Suprapubic skin (tissue), 4 donors: ENCODE data around the gene CBLB.

Experiments used
- EP300 ChIP-seq: sonication (generic); formaldehyde crosslinking; IDR thresholded peaks from one replicate; pipeline ENCODE4 v1.6.1; 2017; ENCODE audit warnings: antibody characterized with exemption
- POLR2A ChIP-seq, 2 donors: fragments of 450-650 bp; IDR thresholded peaks; one replicate each; pipeline ENCODE4 v1.6.1; 2017; ENCODE audit warnings: antibody characterized with exemption in 2 of 2, mild to moderate bottlenecking in 2 of 2, moderate library complexity in 2 of 2
- POLR2AphosphoS5 ChIP-seq, 3 donors: sonication (generic); formaldehyde crosslinking; IDR thresholded peaks; one replicate each; pipeline ENCODE4 v1.6.1; 2017; ENCODE audit warnings: antibody characterized with exemption in 3 of 3
- TF ChIP-seq, protein P1 (sequence below), 2 donors: fragments of 200-600 bp in 1 of 2; fragments of 450-650 bp in 1 of 2; sonication (generic) in 1 of 2; IDR thresholded peaks; one replicate each; pipeline ENCODE4 v1.5.1; 2016 to 2019; ENCODE audit warnings: antibody characterized with exemption in 2 of 2, mild to moderate bottlenecking in 1 of 2, moderate library complexity in 1 of 2

DNA sequence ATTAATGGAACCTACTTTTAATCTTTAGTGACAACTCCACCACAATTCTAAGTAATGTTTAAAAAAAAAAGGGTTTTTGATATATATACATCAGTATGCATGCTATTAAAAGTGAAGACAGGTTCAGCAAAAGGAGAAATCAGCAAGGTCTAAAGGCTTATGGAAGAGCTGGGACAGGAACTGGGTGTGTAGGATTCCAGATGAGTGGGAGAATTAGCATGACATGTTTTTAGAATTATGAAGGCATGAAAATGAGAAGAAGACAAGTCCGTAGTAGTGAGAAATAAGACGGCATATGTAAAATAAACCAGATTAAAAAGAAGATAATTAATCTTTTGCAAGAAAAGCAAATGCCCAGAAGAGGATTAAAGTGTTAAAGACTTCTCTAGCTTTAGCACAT lies 52.0 kb downstream of the CBLB start:
- TF ChIP-seq EP300 = no peak
- TF ChIP-seq, protein P1, sequence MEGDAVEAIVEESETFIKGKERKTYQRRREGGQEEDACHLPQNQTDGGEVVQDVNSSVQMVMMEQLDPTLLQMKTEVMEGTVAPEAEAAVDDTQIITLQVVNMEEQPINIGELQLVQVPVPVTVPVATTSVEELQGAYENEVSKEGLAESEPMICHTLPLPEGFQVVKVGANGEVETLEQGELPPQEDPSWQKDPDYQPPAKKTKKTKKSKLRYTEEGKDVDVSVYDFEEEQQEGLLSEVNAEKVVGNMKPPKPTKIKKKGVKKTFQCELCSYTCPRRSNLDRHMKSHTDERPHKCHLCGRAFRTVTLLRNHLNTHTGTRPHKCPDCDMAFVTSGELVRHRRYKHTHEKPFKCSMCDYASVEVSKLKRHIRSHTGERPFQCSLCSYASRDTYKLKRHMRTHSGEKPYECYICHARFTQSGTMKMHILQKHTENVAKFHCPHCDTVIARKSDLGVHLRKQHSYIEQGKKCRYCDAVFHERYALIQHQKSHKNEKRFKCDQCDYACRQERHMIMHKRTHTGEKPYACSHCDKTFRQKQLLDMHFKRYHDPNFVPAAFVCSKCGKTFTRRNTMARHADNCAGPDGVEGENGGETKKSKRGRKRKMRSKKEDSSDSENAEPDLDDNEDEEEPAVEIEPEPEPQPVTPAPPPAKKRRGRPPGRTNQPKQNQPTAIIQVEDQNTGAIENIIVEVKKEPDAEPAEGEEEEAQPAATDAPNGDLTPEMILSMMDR (IDR thresholded peaks at IDR 0.05) = no peak
- TF ChIP-seq POLR2A (IDR thresholded peaks at IDR 0.05) = no peak
- no peak for TF ChIP-seq POLR2AphosphoS5 (IDR thresholded peaks at IDR 0.05)
